HFFc6 (cell line): ENCODE data around the gene HMOX2. TPM values are rescaled to one million over a fixed set of nuclear protein-coding genes. Genes with fewer than 3 reads are reported as not detected.

ENCODE experiments used
- DNase-seq: peaks from one replicate; pipeline ENCODE4 v3.0.0-alpha.2; 2018
- H3K27ac Mint-ChIP-seq: 2 replicates; pipeline ENCODE4 v1.8.0; 2020; ENCODE audit warnings: mild to moderate bottlenecking, mixed read lengths
- H3K27me3 Mint-ChIP-seq: 2 replicates; pipeline ENCODE4 v1.8.0; 2021; ENCODE audit warnings: mild to moderate bottlenecking, moderate library complexity, mixed read lengths; ENCODE audit not compliant: insufficient read depth
- H3K36me3 Mint-ChIP-seq: 2 replicates; pipeline ENCODE4 v1.8.0; 2021; ENCODE audit warnings: low read depth, mixed read lengths
- H3K4me1 Mint-ChIP-seq: 2 replicates; pipeline ENCODE4 v1.8.0; 2020; ENCODE audit warnings: low read depth, mixed read lengths
- H3K4me3 Mint-ChIP-seq: 2 replicates; pipeline ENCODE4 v1.8.0; 2020; ENCODE audit warnings: mild to moderate bottlenecking, moderate library complexity, mixed read lengths
- H3K9me3 Mint-ChIP-seq: 2 replicates; pipeline ENCODE4 v1.8.0; 2020; ENCODE audit warnings: mild to moderate bottlenecking, mixed read lengths
- total RNA-seq, 6 experiments: library from RNA; stranded (reverse); fragmentation: NEBNext Ultra II Directional; extraction: Animal tissue kit (Norgen Biotek cat#: 25700); gene quantifications; 2 replicates in 1 of 6; 3 replicates in 5 of 6; pipeline ENCODE4 v1.2.3, GENCODE V29; 2021
- TF ChIP-seq, protein P1 (sequence below): fragments of 200-600 bp; sonication (generic); IDR thresholded peaks from 2 replicates; pipeline ENCODE4 v1.5.0; 2021; ENCODE audit warnings: antibody characterized with exemption, mild to moderate bottlenecking

HMOX2 gene
- total RNA-seq, 6 experiments from 2014 or later = 45.2 to 60.5 (median 54.9) TPM

DNA sequence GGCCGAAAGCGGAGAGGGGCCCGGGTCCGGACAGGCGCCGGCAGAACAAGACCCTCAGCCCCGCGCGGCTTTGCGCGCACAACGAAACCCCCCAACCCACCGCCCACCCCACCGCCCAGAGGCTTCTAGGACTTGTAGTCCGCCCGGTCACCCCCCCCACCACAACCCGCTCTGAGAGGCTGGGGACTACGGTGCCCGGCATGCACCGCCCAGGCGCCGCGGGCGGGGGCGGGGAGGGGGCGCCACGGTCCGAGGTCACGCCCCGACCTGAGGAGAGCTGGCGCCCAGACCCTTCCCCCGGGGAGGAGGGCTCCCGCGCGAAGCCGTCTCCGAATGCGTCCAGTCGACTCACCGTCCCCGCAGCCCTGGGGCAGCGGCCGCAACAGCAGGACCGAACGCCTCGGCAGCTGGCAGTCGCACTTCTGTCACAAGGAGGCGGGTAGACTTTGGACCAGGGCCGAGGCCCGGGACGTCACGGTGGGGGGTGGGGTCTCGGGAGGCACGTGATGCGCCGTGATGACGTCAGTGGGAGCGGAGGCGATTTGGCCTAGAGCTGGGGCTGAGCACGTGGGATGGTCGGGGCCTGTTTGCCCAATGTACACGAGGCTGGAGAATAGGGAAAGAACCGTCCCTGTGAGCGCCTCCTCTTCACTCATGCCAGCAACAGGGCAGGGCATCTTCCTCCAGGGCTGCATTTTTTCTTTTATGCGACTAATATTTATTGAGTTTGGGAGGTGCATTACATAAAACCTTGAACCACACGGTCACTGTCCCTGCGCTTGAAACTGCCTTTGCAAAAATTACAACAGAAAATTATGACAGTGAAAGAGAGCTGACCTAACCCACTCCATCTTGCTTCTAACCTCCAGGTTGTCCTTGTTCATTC lies 62.4 kb downstream of the HMOX2 start, which contains the start of gene CDIP1:
Gene CDIP1 (minus strand): TSS at position 424 of the 886 bp plus-strand sequence. CDS start 24,643 bp downstream, outside the sequence.
- Mint-ChIP-seq H3K27ac (peak within 1 kb of the TSS; percentile 32; the same call in 1 of the 2 replicates), H3K27me3 (peaks cover 19% of the 10 kb centered on the region), H3K36me3 (peaks cover 18% of the 10 kb centered on the region), H3K9me3 (peaks cover 20% of the 10 kb centered on the region), H3K4me3 (peak within 1 kb of the TSS; percentile 58), H3K4me1 (0 out of 2 replicates have a peak, but pooled peaks cover 4% of the 10 kb centered on the region)
- peak; percentile 76 for DNase-seq
- TF ChIP-seq, protein P1, sequence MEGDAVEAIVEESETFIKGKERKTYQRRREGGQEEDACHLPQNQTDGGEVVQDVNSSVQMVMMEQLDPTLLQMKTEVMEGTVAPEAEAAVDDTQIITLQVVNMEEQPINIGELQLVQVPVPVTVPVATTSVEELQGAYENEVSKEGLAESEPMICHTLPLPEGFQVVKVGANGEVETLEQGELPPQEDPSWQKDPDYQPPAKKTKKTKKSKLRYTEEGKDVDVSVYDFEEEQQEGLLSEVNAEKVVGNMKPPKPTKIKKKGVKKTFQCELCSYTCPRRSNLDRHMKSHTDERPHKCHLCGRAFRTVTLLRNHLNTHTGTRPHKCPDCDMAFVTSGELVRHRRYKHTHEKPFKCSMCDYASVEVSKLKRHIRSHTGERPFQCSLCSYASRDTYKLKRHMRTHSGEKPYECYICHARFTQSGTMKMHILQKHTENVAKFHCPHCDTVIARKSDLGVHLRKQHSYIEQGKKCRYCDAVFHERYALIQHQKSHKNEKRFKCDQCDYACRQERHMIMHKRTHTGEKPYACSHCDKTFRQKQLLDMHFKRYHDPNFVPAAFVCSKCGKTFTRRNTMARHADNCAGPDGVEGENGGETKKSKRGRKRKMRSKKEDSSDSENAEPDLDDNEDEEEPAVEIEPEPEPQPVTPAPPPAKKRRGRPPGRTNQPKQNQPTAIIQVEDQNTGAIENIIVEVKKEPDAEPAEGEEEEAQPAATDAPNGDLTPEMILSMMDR = no peak

DNA sequence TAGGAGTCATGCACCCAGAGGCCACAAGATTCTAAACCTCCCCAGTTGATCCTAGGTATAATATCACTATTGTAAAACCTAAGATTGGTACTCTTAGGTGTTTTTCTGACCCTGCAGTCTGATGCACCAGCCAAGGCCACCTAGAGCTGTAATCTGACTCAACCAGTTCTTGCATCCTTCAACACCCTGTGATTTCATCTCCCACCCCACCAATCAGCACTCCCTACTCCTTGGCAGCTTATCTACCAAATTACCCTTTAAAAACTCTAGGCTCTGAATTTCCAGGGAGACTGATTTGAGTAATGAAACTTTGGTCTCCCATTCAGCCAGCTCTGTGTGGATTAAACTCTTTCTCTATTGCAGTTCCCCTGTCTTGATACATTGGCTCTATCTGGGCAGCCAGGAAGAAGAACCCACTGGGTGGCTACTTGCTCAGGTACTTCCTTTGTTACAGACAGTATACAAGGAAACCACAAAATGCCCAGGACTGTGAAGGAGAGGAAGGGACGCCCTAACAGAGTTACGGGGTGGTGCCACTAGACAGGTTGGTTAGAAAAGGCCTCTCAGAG lies 63.6 kb downstream of the HMOX2 start:
- TF ChIP-seq, protein P1 = no peak
- peaks cover 24% of the 10 kb centered on the region for H3K27me3 Mint-ChIP-seq
- H3K4me1 Mint-ChIP-seq = 0 out of 2 replicates have a peak, but pooled peaks cover 4% of the 10 kb centered on the region
- peaks cover 20% of the 10 kb centered on the region for H3K9me3 Mint-ChIP-seq
- no peak overlapping the region for H3K4me3 Mint-ChIP-seq
- DNase-seq = no peak
- H3K27ac Mint-ChIP-seq = no peak overlapping the region
- peaks cover 18% of the 10 kb centered on the region for H3K36me3 Mint-ChIP-seq

DNA sequence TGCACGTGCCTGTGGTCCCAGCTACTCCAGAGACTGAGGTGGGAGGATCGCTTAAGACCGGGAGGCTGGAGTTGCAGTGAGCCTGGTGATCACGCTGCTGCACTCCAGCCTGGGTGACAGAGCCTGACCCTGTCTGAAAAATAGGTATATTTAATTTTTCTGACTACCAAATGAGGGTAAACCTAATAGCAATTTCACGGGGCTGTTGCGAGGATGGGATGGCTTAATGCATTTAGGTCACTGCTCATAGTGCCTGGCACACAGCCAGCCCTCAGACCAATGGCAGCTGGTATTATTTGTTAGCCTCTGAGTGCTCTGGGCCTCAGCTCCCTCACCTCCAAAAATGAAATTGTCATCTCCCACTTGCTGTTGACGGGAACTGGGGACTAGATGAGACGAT lies 68.3 kb downstream of the HMOX2 start:
- H3K4me3 Mint-ChIP-seq = no peak overlapping the region
- H3K27me3 Mint-ChIP-seq = peaks cover 31% of the 10 kb centered on the region
- no peaks in the 10 kb centered on the region for H3K4me1 Mint-ChIP-seq
- no peak overlapping the region for H3K27ac Mint-ChIP-seq
- peaks cover 9% of the 10 kb centered on the region for H3K36me3 Mint-ChIP-seq
- H3K9me3 Mint-ChIP-seq = peaks cover 12% of the 10 kb centered on the region
- TF ChIP-seq, protein P1 = no peak
- DNase-seq = no peak

DNA sequence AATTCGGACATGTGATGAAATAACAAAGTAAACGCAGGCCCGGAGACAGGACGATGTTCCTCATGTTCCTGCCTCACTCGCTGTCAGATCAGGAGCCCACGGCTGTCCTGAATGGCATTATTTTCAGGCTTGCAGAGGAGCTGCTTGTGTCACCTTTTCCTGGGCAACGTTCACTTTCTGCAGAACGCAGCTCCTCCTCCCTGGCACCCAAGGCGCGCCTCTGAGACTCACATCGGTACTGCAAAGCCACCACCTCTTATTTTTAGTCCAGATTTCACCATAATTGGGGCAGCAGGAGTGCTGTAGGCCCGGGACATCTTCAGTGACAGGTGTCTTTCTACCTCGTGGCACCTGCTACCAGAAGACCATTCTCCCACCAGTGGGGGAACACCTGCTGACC lies 71.9 kb downstream of the HMOX2 start:
- H3K27ac Mint-ChIP-seq = no peak overlapping the region
- no peaks in the 10 kb centered on the region for H3K4me1 Mint-ChIP-seq
- TF ChIP-seq, protein P1 = no peak
- peaks cover 37% of the 10 kb centered on the region for H3K27me3 Mint-ChIP-seq
- H3K36me3 Mint-ChIP-seq = no peaks in the 10 kb centered on the region
- DNase-seq = no peak
- no peaks in the 10 kb centered on the region for H3K9me3 Mint-ChIP-seq
- no peak overlapping the region for H3K4me3 Mint-ChIP-seq

DNA sequence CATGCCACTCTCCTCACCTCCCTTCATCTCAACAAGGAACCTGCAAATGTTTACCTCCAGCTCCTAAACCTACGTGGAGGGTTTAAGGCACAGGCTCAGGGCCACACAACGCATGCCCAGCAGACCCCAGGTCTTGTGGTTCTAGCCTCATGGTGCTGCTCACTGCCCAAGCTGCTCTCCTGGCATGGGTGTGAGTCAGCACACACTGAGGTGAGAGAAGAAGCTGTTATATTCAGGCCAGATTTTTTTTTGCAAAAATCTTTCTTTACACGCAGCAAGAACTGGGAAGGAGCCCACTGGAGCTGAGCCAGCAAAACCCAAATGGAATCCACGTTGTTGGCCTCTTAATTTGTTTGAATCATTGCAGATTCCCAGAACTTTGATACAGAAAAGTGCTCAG lies 74.4 kb downstream of the HMOX2 start:
- no peak overlapping the region for H3K4me3 Mint-ChIP-seq
- H3K27me3 Mint-ChIP-seq = peaks cover 40% of the 10 kb centered on the region
- no peaks in the 10 kb centered on the region for H3K9me3 Mint-ChIP-seq
- TF ChIP-seq, protein P1 = no peak
- DNase-seq = no peak
- no peaks in the 10 kb centered on the region for H3K4me1 Mint-ChIP-seq
- H3K27ac Mint-ChIP-seq = no peak overlapping the region
- no peaks in the 10 kb centered on the region for H3K36me3 Mint-ChIP-seq
